Fibroblast of the conjunctiva (primary cell): ENCODE measurements around the gene RAP1B.

Experiments used
- DNase-seq: peaks from one replicate; pipeline ENCODE4 v3.0.0-alpha.2; 2010; ENCODE audit warnings: low read depth

Gene RAP1B

GRCh38 chr12:68610370-68611093 is at the start of gene RAP1B:
Gene RAP1B (plus strand): TSS chr12:68610899. CDS start chr12:68648725, 37,826 bp downstream.
- peak; percentile 77 for DNase-seq

DNA sequence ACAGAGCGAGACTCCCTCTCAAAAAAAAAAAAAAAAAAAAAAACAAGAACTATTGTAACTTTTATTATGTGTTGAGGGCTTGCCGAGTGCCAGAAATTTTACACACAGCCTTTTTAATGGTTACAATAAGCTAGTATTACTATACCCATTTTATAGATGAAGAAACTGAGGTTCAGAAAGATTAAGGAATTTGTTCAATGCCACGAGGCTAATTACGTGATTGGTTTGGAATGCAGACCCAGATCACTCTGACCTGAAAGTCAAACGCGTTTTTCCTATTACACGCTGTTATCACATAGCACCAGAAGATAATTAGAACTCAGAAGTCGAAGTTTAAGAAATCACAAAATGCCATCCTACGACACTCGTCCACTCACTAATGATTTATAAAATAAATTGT is 48.9 kb upstream of the RAP1B start:
- DNase-seq: no peak

- DNase-seq: no peak
Measured at GRCh38 chr12:68564166-68564565, 46.5 kb upstream of the RAP1B start.

- peak; percentile 67 for DNase-seq
Measured at GRCh38 chr12:68565391-68565903, 45.3 kb upstream of the RAP1B start.

GRCh38 chr12:68568922-68569569 is 41.7 kb upstream of the RAP1B start:
- DNase-seq: no peak

DNA sequence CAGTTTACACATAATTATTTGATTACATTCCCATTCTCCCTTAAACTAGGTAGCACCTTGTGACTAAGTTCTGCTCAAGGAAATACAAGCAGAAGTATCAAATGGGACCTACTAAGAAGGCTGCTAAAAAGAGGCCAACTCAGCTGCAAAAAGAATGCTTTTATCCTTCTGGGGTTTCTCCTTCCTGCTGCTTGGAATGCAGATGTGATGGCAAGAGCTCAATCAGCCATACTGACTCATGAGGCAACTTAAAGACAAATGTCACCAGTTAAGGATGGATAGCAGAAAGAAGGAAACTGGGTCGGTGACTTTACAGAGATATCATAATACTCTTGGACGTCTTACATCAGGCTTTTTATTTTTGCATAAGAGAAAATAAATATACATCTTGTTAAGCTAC is 38.0 kb upstream of the RAP1B start:
- DNase-seq: no peak

GRCh38 chr12:68573406-68573805 is 37.3 kb upstream of the RAP1B start:
- DNase-seq: no peak

DNA sequence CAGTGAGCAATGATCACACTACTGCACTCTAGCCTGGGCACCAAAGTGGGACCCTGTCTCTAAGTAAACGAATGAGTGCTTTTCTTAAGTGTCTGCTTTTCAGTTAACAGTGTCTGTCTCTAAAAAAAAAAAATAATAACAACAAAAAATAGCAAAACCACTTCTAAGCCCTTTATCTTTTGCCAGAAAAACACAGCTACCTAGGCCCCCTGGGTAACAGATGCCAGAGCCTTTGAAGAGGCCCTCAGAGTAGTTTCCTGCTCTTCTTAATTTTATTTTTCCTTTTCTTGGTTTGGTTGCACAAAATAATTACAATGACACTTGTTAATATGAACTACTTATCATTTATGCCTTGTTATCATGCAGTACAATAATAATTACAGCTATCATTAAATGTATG is 32.8 kb upstream of the RAP1B start:
- no peak for DNase-seq

GRCh38 chr12:68578765-68579164 is 31.9 kb upstream of the RAP1B start:
- no peak for DNase-seq

GRCh38 chr12:68579254-68579653 is 31.4 kb upstream of the RAP1B start:
- DNase-seq: no peak

- no peak for DNase-seq
Measured at GRCh38 chr12:68580911-68581310, 29.8 kb upstream of the RAP1B start.

GRCh38 chr12:68581926-68582325 is 28.8 kb upstream of the RAP1B start:
- DNase-seq: no peak

DNA sequence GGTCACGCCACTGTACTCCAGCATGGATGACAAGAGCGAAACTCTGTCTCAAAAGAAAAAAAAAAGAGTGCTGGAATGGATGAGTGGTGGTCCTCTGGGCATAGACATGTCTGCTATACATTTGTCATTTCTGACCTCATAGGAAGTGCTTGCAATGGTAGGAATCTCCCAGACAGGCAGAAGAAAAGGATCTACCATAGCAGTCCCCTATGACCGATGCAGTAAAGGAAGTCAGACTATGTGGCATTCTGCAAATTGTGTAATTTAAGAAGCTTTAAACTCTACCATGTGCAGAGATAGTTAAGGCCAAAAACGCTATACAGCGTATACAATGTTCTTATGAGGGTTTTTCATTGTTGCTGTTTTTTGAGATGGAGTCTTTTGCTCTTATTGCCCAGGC is 24.7 kb upstream of the RAP1B start:
- DNase-seq: no peak

- DNase-seq: no peak
Measured at GRCh38 chr12:68587448-68587873, 23.2 kb upstream of the RAP1B start.

GRCh38 chr12:68589194-68589593 is 21.5 kb upstream of the RAP1B start:
- no peak for DNase-seq

DNA sequence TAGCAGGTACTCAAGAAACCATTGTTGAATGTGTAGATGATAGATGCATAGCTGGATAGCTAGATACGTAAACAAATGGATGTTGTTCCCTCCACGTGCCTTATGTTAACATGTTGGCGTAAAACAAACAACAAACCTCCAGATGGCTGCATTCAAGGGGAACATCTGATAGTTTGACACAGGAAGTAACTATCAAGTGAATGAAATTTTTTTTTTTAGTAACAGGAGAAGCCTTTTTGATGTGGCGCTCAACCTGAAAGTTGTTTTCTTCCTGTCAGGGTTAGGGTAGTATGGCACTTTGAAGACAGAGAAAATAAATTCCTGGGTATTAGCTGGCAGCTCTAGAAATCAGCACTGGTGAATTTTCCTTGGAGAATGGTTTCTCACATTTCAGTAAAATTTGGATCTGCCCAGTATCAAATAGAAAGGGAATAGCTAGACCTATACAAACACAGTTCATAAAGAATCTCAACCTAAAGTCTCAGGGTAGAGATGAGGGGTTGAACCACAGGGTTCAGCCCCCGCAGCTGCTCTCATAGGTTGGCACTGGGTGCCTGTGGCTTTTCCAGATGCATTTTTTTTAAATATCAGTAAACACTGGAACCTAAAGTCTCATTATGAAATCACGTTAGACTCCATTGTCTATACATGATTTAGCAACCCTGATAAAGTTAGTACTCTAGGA is 18.8 kb upstream of the RAP1B start:
- DNase-seq: no peak

GRCh38 chr12:68595241-68595640 is 15.5 kb upstream of the RAP1B start:
- no peak for DNase-seq

DNA sequence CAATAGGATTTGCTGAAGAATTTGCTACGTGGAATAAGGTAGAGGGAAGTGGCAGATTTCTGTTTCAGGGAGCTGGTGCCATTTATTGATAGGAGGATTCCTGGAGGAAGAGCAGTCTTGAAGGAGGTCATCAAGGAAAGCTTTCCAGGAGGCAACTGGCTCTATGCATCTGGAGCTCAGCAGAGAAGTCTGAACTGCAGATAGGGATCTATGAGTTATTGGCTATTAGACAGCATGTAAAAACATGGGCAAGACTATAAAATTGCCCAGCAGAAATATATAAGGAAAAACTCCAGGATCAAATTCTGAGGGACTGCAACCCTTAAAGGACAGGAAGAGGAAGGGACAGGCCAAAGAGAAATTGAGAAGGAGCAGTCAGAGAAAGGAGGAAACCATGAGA is 8.9 kb upstream of the RAP1B start:
- DNase-seq: no peak

DNA sequence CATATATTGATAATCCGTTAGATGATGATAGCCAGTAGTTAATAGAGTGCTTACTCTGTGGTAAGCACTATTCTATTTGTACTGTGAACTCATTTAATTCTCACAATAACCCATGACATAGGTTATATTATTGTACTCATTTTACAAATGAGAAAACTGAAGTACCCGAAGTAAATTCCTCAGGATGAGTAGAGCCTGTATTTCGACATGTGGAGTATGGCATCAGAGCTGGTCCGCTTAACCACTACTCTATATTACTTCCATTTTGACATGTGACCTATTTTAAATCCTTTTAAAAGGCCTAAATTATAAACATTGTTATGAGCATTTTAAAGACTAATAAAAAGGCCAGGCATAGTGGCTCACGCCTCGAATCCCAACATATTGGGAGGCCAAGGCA is 8.0 kb upstream of the RAP1B start:
- no peak for DNase-seq

DNA sequence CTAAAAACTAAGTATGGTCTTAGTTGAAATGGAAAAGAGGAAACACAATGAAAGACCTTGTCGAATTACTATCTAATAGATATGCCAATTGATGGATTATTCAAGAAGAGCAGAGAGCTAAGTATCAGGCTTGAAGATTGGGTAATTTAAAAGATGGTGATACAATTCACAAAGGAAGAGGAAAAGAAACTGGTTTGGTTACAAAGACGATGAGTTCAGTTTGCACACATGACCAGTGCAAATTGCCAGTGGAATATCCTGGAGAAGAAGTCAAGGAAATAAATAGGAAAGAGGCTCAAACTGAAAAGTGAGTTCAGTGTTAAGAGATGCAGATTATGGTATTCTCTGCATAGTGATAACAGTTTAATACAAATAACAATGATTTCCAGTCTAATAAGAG is 2.5 kb upstream of the RAP1B start:
- DNase-seq: no peak

GRCh38 chr12:68609998-68610369 is 715 bp upstream of the RAP1B start:
- no peak for DNase-seq

DNA sequence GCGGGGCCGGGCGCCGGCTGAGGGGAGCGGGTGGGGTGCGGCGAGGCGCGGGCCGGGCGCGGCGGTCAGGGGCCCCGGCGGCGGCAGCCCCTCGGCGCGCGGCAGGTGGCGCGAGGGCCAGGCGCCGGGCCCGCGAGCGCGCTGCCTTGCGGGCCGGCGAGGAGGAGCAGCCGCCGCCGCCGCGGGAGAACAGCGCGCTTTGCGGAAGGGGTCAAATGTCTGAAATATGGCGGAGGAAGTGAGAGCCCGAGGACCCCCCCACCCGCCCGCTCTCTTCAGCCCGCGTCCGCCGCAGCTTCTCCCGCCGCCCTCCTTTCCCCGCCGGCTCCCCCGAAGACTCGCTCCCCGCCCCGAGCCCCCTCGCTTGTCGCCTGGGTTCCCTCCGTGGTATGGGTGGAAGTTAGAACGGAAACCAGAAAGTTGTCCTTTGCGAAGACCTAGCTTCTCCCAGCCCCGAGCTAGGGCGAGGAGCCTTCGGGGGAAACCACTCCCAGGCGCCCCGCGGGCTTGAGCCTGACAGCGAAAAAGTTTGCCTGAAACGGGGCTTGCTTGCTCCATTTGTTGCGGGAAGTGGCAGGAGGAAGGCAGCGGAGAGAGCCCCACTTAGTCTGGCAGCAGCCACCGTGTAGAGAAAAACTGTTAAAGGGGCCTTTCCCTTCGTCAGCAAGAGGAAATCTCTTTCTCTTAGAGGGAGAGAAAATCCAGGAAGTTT is 551 bp downstream of the RAP1B start:
- DNase-seq: peak; percentile 53

GRCh38 chr12:68611806-68612160 is 1.1 kb downstream of the RAP1B start:
- DNase-seq: no peak
